Muscle of arm (tissue), 12 donors: ENCODE data around the gene PTCH2. TPM values are rescaled to one million over a fixed set of nuclear protein-coding genes. Genes with fewer than 3 reads are reported as not detected.
"Not testable (repeated sequence)": the region's sequence is repeated elsewhere in the genome, so short reads cannot be mapped to it uniquely, and the experiment has no call there.

Experiments used
- DNase-seq: peaks from one replicate; pipeline ENCODE4 v3.0.0-alpha.2; 2013
- polyA plus RNA-seq, 12 donors: library from polyadenylated mRNA; unstranded; fragments of 120-200 nt; gene quantifications; one replicate each; pipeline ENCODE4 v1.2.1, GENCODE V29; 2013; ENCODE audit not compliant: insufficient read length in 12 of 12

The PTCH2 gene
- polyA plus RNA-seq, 12 donors = 5.6 to 49.7 (median 8.7) TPM; not detected in 1

DNA sequence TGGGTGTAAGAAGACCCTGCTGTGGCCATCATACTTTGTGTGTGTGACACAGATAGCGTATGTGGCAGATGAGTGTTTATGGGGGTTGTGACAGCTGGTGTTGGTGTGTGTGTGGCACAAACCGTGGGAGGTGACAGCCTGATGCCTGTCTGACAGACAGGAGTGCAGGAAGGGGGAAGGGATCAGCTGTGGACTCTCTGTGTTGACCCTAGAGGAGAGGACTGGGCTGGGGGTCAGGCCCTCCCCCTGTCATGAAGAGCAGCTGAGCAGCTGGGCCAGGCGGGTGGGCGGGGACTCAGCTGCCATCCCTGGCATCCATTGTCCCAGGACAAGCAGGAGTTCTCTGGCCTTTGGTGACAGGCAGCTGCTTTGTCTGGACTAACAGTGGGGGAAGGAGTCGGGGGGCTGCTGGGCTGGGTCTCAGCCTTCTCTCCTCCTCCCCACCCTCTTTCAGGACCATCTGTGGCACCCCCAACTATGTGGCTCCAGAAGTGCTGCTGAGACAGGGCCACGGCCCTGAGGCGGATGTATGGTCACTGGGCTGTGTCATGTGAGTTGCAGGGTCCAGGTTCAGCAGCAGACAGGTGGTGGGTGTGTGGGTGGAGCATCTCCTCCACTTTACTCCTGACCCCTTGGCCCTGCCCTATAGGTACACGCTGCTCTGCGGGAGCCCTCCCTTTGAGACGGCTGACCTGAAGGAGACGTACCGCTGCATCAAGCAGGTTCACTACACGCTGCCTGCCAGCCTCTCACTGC lies 40.6 kb downstream of the PTCH2 start:
- no peak for DNase-seq

DNA sequence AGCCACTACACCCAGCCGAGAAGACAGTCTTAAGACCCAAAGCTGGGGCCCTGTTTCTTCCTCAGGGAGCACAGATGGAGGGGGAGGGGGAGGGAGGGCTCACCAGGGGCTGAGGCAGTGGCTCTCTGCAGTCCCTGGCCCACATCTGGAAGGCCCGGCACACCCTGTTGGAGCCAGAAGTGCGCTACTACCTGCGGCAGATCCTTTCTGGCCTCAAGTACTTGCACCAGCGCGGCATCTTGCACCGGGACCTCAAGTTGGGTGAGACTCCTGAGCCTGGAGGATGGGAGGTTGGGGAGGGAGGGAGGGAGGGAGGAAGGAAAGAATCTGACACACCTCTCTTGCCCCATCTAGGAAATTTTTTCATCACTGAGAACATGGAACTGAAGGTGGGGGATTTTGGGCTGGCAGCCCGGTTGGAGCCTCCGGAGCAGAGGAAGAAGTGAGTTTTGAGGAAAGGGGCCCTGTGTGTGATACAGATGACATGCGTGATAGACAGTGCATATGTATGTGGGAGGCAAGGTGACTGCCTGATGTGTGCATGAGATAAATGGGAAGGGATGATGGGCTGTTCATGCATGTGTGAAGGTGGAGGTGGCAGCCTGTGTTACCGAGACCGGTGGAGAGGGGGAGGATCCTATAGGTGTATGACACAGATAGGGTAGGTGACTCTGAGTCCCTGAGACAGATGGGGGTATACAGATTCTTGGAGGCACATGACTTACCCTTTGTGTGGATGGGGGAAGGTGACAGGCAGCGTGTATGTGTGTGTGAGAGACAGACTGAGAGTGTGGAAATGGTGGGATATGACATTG lies 41.4 kb downstream of the PTCH2 start:
- no peak for DNase-seq

DNA sequence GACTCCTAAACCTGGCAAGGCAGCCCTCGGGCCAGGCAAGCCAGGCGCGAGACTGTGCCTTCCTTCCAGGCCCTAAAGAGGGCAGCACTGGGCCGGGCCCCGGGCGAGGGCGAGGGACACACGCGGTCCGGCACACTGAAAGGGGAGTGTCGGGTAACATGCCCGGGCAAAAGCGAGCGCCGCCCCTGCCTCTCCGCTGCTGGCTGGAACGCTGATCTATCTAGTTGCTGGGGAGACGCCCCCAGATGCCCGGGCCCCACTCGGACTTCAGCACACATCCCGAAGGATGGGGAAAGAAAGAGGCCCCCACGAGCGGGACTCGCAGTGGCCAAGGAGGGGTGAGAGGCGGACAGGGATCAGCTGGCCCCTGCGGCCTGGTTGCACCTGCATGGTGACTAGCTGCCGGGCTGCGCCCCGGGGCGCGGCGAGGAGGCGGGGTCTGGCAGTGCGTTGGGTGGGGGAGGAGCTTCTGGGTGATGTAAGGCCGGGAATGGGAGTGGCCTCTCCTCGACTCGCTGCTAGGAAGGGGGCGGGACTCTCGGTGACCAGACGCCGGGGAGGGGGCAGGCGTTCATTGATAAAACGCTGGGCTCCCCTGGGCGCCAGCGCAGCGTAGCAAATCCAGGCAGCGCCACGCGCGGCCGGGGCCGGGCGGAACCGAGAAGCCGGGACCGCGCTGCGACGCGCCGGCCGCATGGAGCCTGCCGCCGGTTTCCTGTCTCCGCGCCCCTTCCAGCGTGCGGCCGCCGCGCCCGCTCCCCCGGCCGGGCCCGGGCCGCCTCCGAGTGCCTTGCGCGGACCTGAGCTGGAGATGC lies 43.1 kb downstream of the PTCH2 start, which contains the start of gene PLK3:
Gene PLK3, plus strand, starts transcription at position 608 of the 815 bp plus-strand sequence. Its CDS starts 87 bp downstream, at position 695.
- peak; percentile 98 for DNase-seq

DNA sequence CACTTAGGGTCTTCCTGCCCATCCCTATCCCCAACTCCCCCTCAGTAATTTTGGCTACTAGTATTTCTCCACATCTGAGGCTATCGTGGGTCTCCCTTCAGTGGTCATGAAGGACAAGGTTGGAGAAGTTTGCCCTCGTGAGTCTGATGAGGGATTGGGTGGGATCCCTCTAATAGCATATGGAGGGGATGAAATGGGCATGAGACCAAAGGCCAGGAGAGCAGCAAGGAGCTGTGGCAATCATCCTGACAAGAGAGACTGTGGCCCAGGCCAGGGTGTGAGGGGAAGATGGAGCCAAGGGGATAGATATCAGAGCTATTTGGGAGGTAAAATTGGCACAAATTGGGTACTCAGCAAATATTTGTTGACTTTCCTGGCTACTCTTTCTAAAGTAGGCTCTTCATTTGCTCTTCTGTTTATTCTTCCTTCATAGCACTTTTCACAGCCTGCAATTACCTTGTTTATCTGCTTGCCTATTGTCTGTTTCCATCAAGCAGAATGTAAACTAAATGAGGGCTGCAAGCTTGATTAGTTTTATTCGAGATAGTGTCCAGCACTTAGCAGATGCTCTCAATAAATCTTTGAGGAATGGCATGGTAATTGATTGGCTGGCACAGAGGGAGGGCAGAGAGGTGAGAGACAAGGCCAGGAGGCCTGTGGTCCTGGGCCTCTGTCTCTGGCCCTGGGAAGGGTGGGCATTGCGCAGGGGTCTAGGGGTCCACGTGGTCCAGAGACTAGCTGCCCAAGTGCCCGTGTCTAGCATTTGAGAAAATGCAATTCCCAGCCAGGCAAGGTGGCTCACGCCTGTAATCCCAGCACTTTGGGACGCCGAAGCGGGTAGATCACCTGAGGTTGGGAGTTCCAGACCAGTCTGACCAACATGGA lies 44.3 kb downstream of the PTCH2 start:
- no peak for DNase-seq

DNA sequence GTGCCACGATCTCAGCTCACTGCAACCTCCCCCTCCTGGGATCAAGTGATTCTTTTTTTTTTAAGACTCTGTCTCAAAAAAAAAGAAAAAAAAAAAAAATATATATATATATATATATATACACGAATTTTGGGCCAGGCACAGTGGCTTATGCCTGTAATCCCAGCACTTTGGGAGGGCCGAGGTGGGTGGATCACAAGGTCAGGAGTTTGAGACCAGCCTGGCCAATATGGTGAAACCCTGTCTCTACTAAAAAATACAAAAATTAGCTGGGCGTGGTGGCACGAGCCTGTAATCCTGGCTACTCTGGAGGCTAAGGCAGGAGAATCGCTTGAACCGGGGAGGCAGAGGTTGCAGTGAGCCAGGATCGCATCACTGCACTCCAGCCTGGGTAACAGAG lies 45.2 kb downstream of the PTCH2 start:
- DNase-seq = not testable (repeated sequence)

DNA sequence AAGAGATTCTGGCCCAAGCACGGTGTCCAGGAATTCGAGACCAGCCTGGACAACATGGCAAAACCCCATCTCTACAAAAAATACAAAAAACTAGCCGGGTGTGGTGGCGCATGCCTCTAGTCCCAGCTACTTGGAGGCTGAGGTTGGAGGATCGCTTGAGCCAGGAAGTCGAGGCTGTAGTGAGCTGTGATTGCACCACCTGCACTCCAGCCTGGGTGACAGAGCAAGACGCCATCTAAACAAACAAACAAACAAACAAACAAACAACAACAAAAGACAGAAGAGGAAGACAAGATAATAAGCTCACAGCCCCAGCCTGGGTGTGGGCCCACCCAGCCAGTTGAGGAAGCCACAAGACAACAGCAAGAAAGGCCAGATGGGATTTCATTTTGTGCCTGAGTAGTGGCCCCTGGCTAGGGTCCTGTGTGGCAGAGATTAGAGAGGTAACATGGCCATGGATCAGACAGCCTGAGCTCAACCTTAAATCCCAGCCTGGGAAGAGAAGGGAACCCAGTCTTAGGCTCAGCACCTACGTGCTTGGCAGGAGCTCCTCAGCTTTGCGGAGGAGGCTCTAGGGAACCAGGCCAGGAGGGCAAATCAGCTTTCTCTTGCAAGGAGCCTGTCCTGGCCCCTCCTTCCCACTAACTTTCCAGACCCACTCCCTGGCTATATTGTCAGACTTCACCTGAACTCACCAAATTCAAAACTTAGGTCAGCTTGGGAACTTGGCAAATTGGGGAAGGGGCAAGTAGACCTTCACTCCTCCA lies 50.1 kb downstream of the PTCH2 start:
- no peak for DNase-seq

DNA sequence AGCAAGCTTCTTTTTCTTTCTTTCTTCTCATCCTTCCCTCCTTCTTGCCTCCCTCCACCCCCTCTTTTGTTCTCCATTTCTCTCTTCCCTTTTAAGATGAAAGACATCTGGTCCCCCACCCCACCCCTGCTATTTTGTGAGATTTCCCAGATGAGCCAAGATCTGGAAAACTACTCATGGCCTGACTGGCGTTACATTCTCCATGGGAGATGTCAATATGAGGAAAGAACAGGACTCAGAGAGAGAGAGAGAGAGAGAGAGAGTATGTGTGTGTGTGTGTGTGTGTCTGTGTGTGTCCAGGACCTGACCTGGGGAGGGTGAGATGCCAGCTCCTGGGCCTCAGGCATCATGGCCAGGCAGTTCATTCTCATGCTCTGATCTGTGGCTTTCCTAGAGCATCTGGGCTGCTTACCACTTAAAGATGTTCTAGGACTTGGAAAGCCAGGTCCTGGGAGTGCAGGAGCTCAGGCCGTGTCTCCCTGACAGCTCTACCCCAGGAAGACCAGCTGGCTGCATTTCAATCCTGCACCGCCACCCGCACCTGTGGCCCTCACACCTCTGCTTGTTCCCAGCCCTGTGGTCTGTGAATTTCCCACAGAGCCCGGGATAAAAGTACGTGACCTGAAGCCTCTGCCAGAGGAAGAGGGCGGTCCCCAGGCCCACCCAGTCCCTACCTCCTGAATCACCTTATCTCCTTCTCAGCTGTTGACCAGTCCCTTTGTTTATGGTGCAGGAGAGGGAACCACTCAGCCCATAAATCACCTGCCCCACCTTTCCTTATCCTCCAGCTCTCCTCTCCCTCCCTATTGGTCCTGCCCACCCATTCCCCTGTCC lies 51.9 kb downstream of the PTCH2 start:
- DNase-seq = no peak

DNA sequence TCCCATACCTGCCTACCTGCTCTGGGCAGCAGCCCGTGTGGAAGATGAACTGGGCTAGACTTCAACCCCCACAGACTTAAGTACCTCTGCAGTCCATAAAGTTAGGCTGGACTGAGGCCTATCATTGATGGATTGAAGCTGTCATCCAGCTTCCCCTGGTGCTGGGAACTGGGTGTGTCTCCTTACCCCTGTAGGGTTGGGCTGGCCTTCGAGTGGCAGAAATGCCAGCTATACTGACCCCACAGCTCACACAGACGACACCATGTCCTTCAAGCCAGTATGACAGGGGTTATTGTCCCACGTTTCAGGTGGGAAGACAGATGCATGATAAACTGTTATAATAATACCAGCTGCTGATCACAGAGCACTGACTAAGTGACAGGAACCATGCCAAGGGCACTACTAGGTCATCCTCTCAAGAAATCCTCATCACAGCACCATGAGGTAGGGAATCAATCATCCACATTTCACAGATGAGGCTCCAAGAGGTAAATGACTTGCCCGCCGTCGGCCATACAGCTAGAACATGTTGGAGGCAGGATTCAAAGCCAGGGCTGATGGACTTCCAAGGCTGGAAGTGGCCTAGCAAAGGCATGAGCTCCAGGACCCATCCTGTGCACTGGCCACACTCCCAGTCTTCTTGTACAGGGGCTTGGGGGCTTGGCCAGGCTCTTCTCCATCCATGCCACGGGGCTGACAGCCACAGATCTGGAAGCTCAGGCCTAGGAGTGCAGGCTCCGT lies 54.8 kb downstream of the PTCH2 start, which contains the start of gene BEST4:
Gene BEST4, minus strand, starts transcription at position 51 of the 741 bp plus-strand sequence. CDS start 465 bp downstream, outside the sequence.
- no peak for DNase-seq

DNA sequence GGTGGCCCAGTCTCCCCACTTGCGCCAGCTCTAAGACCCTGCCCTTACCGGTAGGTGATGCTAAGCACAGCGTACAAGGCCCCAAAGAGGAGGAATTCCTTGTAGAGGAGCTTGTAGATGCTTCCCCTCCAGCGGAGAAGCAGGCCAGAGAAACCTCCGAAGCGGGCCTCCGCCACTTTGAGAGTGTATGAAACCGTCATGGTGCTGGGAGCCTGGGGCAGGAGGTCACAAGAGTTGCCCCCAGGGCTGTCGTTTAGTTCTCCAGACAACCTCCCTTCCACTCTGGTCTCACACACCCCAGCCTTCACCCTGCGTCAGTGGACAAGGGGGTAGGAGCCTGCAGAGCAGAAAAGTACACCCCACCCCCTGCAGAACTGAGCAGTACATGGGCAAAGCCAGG lies 55.5 kb downstream of the PTCH2 start:
- no peak for DNase-seq

DNA sequence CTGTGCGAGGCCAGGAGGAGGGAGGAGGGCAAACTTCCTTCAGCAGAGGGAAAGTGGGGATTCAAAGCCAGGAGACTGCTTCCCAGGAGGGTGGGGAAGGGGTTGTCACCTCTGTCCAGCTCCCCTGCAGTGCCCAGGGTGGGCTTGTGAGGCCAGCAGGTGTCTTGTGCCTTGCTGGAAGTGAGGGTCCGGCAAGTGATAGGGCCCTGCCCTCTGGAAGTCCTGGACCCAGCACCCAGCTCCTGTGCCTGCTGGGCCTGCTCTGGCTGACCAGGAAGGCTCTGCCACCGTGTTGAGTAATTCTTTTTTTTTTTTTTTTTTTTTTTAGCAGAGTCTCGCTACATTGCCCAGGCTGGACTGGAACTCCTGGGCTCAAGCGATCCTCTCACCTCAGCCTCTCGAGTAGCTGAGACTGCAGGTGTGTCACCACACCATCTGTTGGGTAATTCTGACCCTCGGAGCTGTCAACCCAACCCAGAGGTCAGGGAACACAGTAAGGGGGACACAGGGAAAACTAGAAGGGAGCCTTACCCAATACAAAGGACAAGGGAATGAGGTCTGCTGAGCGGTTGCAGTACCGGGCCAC lies 56.1 kb downstream of the PTCH2 start:
- DNase-seq = no peak

DNA sequence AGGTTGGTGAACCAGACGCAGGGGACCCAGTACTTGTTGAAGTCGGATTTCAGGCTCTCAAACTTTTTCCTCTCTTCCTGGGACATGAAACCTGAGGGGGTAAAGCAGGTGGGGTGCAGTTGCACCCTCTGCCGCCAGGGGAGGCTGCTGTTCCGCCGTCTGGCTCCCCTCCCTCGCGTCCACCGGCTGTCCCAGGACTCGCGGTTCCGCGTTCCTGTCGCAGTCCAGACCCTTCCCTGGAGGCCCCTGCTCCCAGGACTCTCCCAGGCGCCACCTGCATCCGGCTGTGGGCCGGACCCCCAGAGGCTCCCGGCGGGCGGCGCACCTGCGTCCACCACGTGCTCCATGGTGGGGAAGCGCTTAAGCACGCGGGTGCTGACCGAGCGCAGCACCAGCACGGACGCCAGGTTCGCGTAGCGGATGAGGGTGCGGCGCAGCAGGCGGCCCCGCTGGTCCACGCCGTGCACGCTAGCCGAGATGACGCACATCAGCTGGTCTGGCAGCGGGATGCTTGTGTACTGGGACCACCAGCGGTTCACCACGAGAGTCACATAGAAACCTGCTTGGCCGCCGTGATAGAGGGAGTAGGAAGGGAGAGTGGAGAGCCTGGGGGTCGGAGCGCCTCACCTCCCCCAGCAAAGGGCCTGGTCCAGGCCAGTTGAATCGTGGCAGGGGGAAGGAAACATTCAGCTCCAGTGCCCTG lies 56.8 kb downstream of the PTCH2 start:
- DNase-seq = no peak

DNA sequence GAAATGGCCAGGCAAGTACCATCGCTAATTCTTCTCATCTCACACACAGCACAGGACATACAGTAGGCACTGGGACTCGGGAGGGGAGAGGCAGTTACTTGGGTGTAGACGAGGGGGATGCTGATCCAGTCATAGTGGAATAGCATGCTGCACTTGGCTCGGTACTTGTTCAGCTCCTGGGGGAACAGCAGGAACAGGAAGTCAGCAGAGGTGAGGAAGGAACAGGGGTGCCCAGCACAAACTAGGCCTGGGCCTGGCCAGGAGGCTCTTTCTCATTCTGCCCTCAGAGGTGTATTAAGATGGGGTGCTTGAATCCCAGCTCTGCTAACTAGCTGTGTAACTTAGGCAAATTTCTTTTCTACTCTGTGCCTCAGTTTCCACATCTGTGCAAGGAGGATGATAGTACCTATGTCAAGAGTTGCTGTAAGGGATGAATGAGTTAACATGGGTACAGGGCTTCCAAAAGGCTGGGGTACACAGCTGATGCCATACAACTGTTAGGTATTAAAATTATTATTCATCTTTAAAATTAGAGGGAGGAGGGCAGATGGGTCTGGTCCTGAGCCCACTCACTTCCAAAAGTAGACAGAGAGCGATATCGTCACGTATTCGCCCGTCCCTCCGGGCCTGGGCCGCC lies 57.4 kb downstream of the PTCH2 start:
- no peak for DNase-seq

DNA sequence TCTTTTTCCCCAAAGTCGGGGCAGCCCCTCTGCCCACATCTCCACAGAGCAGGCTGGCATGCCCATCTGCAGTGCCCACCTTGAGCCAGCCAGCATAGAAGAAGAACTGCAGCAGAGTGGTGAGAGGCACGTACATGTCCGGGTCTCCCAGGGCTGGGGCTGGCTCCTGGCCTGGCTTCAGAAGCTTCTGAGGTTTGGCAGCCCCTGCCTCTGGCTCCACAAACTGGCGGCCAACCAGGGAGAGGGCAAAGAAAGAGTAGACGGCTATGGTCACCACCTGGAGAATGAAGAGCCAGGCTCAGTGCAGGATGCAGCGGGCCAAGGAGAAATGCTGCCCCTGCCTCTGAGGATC lies 58.0 kb downstream of the PTCH2 start:
- DNase-seq = no peak

DNA sequence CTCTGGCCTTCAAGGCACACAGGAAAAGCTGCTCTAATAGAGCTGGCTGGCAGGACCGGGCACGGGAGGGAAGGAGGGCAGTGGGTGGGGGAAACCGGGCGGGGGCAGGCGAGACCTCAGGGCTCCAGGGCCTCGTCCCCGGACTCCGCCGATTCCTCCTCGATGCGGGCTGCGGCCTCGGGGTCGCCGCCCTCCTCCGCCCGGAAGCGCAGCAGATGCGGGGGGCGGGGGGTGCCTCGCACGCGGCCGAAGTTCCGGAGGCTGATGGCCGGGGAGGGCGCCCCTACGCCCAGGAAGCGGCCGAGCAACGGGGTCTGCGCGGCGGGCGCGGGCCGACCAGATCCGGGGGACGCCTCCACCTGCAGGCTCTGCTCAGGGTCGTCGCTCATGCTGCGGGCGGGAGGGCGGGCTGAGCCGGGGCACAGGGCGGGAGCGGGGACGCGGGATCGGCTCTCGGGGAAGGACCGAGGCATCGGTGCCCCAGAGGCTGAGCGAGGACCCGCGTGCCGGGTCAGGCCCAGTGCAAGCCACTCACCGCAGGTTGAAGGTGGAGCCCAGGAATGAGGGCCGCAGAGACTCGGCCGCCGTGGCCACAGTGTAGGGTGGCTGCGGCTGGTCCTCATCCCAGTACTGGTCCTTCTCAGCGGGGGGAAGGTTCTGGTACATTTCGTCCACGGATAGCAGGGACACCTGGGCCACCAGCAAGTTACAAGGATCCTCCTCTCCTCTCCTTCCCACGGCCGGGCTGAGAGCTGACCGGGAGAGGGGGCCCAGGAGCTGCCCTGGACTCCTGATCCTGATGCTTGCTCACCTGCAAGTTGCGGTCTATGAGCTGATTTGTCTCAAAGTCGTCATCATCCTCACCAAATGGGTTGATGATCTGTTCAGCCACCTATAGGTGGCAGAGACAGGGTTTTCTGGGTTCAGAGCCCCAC lies 58.7 kb downstream of the PTCH2 start:
- no peak for DNase-seq

DNA sequence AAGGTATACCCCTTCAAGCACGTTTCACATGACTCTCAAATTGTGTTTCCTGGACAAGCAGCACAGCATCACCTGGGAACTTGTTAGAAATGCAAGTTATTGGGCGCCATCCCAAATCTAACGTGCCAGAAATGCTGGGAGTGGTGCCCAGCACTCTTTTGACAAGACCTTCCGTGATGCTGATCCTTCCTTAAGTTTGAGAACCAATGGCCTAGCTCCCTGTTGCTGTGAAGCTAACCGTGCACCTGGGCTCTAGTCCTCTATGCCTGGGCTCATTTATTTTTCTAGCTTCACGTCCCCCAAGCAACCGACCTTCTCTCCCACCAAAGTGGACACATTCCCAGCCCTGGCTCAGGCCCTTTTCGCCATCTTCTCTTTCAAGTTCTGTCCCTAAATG lies 59.4 kb downstream of the PTCH2 start:
- DNase-seq = no peak

DNA sequence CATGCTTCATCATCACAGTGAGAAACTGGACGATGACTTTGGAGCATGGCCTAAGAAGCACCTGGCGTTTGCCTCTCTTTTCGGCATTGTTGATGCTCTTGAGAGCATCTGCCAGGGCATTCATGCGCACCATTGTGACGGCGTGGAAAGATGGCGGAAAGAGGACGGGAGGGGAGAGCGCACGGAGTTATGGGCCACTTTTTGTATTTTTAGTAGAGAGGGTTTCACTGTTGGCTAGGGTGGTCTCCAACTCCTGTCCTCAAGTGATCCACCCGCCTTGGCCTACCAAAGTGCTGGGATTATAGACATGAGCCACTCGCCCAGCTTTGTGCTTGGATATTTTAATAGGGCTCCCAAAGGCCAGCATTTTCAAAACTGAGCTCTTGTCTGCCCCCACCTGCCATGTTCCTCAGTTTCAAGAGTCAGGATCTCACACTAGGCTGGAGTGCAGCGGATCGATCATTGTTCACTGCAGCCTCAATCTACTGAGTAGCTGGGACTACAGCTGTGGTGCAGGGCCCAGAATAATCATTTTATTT lies 62.4 kb downstream of the PTCH2 start:
- no peak for DNase-seq
